Activated CD8-positive, alpha-beta memory T cell treated with anti-CD3 and anti-CD28 coated beads for 1 hour (primary cell): ENCODE results near the gene C11orf71.

Source experiments
- DNase-seq, 2 donors: peaks; one replicate each; pipeline ENCODE4 v3.0.0-alpha.2; 2020; ENCODE audit warnings: low read depth in 1 of 2; ENCODE audit errors: extremely low read depth in 1 of 2

The C11orf71 gene

GRCh38 chr11:114400216-114400914, at the start of gene C11orf71, which contains the start of gene RBM7:
Gene C11orf71, minus strand, starts transcription at chr11:114400511. Its CDS starts 180 bp downstream, at chr11:114400331.
Gene RBM7, plus strand, starts transcription at chr11:114400666. Its CDS starts 6 bp downstream, at chr11:114400672.
- DNase-seq, result peak; percentile 96 to 97

GRCh38 chr11:114449845-114450244, 49.5 kb upstream of the C11orf71 start:
- DNase-seq, result no peak

GRCh38 chr11:114448749-114449482, 48.6 kb upstream of the C11orf71 start:
- no peak for DNase-seq

- DNase-seq, result no peak
Observed at GRCh38 chr11:114447892-114448291, 47.6 kb upstream of the C11orf71 start.

GRCh38 chr11:114447444-114447843, 47.1 kb upstream of the C11orf71 start:
- no peak for DNase-seq

GRCh38 chr11:114442536-114442935, 42.2 kb upstream of the C11orf71 start:
- DNase-seq, result no peak

GRCh38 chr11:114441921-114442320, 41.6 kb upstream of the C11orf71 start:
- DNase-seq, result no peak

GRCh38 chr11:114440971-114441763, 40.9 kb upstream of the C11orf71 start:
- DNase-seq, result no peak

GRCh38 chr11:114440121-114440860, 40.0 kb upstream of the C11orf71 start:
- no peak for DNase-seq

GRCh38 chr11:114439229-114440120, 39.2 kb upstream of the C11orf71 start, which contains the start of gene REXO2:
Gene REXO2, plus strand, starts transcription at chr11:114439467. Its CDS starts 62 bp downstream, at chr11:114439529.
- DNase-seq, result peak; percentile 85 to 88

- DNase-seq, result no peak
Observed at GRCh38 chr11:114438303-114438702, 38.0 kb upstream of the C11orf71 start.

- no peak for DNase-seq
Observed at GRCh38 chr11:114433376-114433775, 33.1 kb upstream of the C11orf71 start.

- no peak for DNase-seq
Observed at GRCh38 chr11:114432893-114433292, 32.6 kb upstream of the C11orf71 start.

- no peak for DNase-seq
Observed at GRCh38 chr11:114430290-114430689, 30.0 kb upstream of the C11orf71 start.

GRCh38 chr11:114426280-114426679, 26.0 kb upstream of the C11orf71 start:
- DNase-seq, result no peak

GRCh38 chr11:114416441-114416961, 16.2 kb upstream of the C11orf71 start:
- no peak for DNase-seq

- DNase-seq, result no peak
Observed at GRCh38 chr11:114413958-114414357, 13.6 kb upstream of the C11orf71 start.

- DNase-seq, result no peak
Observed at GRCh38 chr11:114412946-114413345, 12.6 kb upstream of the C11orf71 start.

- no peak for DNase-seq
Observed at GRCh38 chr11:114401311-114401710, 1.0 kb upstream of the C11orf71 start.
